Astrocyte (in vitro differentiated cells and primary cell): ENCODE data around the gene LCN1. TPM values are rescaled to one million over a fixed set of nuclear protein-coding genes. Genes with fewer than 3 reads are reported as not detected.

Experiments used
- DNase-seq: peaks from one replicate; pipeline ENCODE4 v3.0.0-alpha.2; 2010; ENCODE audit warnings: low read depth
- FAIRE-seq: peaks from 2 replicates; lab custom pipeline; 2011; peaks lifted over from hg19 to GRCh38; lab: Jason Lieb, UNC
- H2AFZ ChIP-seq: 2 replicates; pipeline ENCODE4 v1.6.0; 2012; ENCODE audit warnings: low read depth, low read length, inconsistent platforms
- H3K27ac ChIP-seq: 2 replicates; pipeline ENCODE4 v1.5.1; 2011; ENCODE audit warnings: low read depth, low read length, inconsistent platforms
- H3K27me3 ChIP-seq: 2 replicates; pipeline ENCODE4 v1.6.0; 2011; ENCODE audit warnings: low read length, inconsistent platforms; ENCODE audit not compliant: insufficient read depth
- H3K36me3 ChIP-seq: 2 replicates; pipeline ENCODE4 v1.5.1; 2011; ENCODE audit warnings: low read length, inconsistent platforms; ENCODE audit not compliant: insufficient read depth
- H3K4me1 ChIP-seq: 2 replicates; pipeline ENCODE4 v1.5.1; 2011; ENCODE audit warnings: low read length, inconsistent platforms; ENCODE audit not compliant: insufficient read depth
- H3K4me2 ChIP-seq: 2 replicates; pipeline ENCODE4 v1.6.0; 2012; ENCODE audit warnings: low read length, inconsistent platforms
- H3K4me3 ChIP-seq: 2 replicates; pipeline ENCODE4 v1.5.1; 2011; ENCODE audit warnings: low read depth, mild to moderate bottlenecking, low read length, inconsistent platforms; ENCODE audit not compliant: insufficient read depth
- H3K79me2 ChIP-seq: 2 replicates; pipeline ENCODE4 v1.6.0; 2012; ENCODE audit warnings: mild to moderate bottlenecking, low read length, inconsistent platforms; ENCODE audit not compliant: insufficient read depth
- H3K9ac ChIP-seq: 2 replicates; pipeline ENCODE4 v1.6.0; 2012; ENCODE audit warnings: mild to moderate bottlenecking, low read length, inconsistent platforms
- H3K9me3 ChIP-seq: 2 replicates; pipeline ENCODE4 v1.5.1; 2012; ENCODE audit warnings: low read depth, mild to moderate bottlenecking, low read length, inconsistent platforms; ENCODE audit not compliant: insufficient read depth
- H4K20me1 ChIP-seq: 2 replicates; pipeline ENCODE4 v1.6.0; 2012; ENCODE audit warnings: low read length, inconsistent platforms; ENCODE audit not compliant: insufficient read depth
- H3K27ac Mint-ChIP-seq: one replicate; pipeline ENCODE4 v1.8.0; 2021; ENCODE audit warnings: mild to moderate bottlenecking, mixed read lengths; ENCODE audit not compliant: unreplicated experiment
- H3K27me3 Mint-ChIP-seq: one replicate; pipeline ENCODE4 v1.8.0; 2021; ENCODE audit warnings: low read depth, mixed read lengths; ENCODE audit not compliant: unreplicated experiment
- H3K36me3 Mint-ChIP-seq: one replicate; pipeline ENCODE4 v1.8.0; 2021; ENCODE audit warnings: low read depth, mixed read lengths; ENCODE audit not compliant: unreplicated experiment
- H3K4me1 Mint-ChIP-seq: one replicate; pipeline ENCODE4 v1.8.0; 2021; ENCODE audit warnings: low read depth, mixed read lengths; ENCODE audit not compliant: unreplicated experiment
- H3K4me3 Mint-ChIP-seq: one replicate; pipeline ENCODE4 v1.8.0; 2021; ENCODE audit warnings: mild to moderate bottlenecking, moderate library complexity, mixed read lengths; ENCODE audit not compliant: unreplicated experiment
- H3K9me3 Mint-ChIP-seq: one replicate; pipeline ENCODE4 v1.8.0; 2021; ENCODE audit warnings: mild to moderate bottlenecking, mixed read lengths; ENCODE audit not compliant: unreplicated experiment
- EZH2 ChIP-seq: IDR thresholded peaks from 2 replicates; pipeline ENCODE4 v1.6.1; 2012; ENCODE audit warnings: mild to moderate bottlenecking, low read length, inconsistent platforms; ENCODE audit not compliant: insufficient read depth
- total RNA-seq: library from RNA; stranded (reverse); gene quantifications from 2 replicates; pipeline ENCODE4 v1.2.1, GENCODE V29; 2021
- TF ChIP-seq, protein P1 (sequence below): IDR thresholded peaks from 2 replicates; pipeline ENCODE4 v1.5.1; 2011; ENCODE audit warnings: low read depth, mild to moderate bottlenecking, inconsistent platforms, low read length, moderate library complexity; ENCODE audit not compliant: insufficient read depth

LCN1 gene
- total RNA-seq, 1 donor from 2014 or later: not detected

DNA sequence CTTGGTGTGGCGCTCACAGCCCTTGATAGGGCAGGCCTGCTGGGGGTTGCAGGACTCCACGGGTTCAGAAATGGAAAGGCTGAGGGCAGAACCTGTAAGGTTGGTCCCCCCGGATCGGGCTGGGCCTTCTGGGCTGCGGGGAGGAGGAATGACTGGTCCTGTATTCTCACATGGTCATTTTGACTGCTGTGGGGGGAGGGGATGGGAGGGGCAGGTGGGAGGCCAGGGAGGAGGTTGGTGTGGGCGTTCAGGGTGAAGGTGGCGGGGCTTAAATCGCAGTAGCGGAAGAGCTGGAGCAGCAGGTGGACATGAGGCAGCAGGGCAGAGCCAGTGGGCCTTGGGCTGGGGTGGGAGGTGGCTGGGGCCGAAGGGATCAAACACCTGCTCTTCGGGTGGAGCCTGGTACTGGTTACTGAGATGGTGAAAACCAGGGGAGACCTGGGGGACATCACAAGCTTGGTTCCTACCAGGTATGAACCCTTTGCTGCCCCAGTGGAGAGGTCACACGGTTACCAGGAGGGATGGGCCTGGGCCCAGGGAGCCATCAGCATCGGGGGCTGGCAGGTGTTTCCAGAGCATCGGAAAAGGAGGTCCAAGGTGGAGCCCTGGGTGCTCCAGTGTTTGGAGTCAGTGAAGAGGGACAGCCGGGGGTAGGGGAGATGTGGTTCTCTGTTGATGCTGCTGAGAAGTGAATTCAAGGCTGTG is 18.9 kb upstream of the LCN1 start:
- Histone ChIP-seq H3K9ac (peak overlapping the region; percentile 89), H3K79me2 (peaks cover 27% of the 10 kb centered on the region), H3K4me2 (peak overlapping the region; percentile 93), H3K36me3 (no peaks in the 10 kb centered on the region), H3K4me3 (peak overlapping the region; percentile 68), H3K4me1 (peaks cover 14% of the 10 kb centered on the region), H3K27me3 (no peaks in the 10 kb centered on the region), H3K27ac (no peak overlapping the region), H4K20me1 (peaks cover 41% of the 10 kb centered on the region), H2AFZ (no peak overlapping the region), H3K9me3 (no peaks in the 10 kb centered on the region)
- no peak overlapping the region for H3K27ac Mint-ChIP-seq
- no peak for FAIRE-seq
- no peaks in the 10 kb centered on the region for H3K27me3 Mint-ChIP-seq
- H3K9me3 Mint-ChIP-seq: no peaks in the 10 kb centered on the region
- peaks cover 11% of the 10 kb centered on the region for H3K36me3 Mint-ChIP-seq
- no peak for DNase-seq
- no peak for TF ChIP-seq EZH2
- TF ChIP-seq, protein P1, sequence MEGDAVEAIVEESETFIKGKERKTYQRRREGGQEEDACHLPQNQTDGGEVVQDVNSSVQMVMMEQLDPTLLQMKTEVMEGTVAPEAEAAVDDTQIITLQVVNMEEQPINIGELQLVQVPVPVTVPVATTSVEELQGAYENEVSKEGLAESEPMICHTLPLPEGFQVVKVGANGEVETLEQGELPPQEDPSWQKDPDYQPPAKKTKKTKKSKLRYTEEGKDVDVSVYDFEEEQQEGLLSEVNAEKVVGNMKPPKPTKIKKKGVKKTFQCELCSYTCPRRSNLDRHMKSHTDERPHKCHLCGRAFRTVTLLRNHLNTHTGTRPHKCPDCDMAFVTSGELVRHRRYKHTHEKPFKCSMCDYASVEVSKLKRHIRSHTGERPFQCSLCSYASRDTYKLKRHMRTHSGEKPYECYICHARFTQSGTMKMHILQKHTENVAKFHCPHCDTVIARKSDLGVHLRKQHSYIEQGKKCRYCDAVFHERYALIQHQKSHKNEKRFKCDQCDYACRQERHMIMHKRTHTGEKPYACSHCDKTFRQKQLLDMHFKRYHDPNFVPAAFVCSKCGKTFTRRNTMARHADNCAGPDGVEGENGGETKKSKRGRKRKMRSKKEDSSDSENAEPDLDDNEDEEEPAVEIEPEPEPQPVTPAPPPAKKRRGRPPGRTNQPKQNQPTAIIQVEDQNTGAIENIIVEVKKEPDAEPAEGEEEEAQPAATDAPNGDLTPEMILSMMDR: no peak
- peaks cover 7% of the 10 kb centered on the region for H3K4me1 Mint-ChIP-seq
- H3K4me3 Mint-ChIP-seq: peak overlapping the region; percentile 89

DNA sequence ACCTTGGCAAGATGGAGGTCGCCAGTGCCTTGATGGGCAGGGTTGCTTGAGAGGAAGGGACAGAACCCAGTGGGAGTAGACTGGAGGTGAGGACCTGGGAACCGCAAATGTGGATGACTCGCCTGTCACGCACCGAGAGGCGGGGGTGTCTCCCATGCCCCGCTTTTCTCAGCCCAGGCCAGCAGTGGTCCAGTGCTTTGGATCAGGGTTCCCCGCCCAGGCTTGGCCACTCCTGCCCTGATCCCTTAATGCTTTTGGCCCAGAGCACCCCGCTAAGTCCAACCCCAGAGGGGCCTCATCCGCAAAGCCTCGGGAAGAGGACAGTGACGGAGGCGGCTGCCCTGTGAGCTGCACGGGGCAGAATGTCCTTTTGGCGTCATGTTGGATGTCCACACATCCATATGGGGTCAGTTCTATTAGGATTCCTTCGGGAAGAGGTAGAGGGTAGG is 18.3 kb upstream of the LCN1 start:
- Histone ChIP-seq H3K9ac (no peak overlapping the region), H3K4me3 (no peak overlapping the region), H2AFZ (no peak overlapping the region), H3K36me3 (no peaks in the 10 kb centered on the region), H4K20me1 (peaks cover 41% of the 10 kb centered on the region), H3K9me3 (no peaks in the 10 kb centered on the region), H3K79me2 (peaks cover 27% of the 10 kb centered on the region), H3K4me2 (no peak overlapping the region), H3K4me1 (peaks cover 14% of the 10 kb centered on the region), H3K27ac (no peak overlapping the region), H3K27me3 (no peaks in the 10 kb centered on the region)
- peaks cover 7% of the 10 kb centered on the region for H3K4me1 Mint-ChIP-seq
- no peak for TF ChIP-seq EZH2
- TF ChIP-seq, protein P1: no peak
- H3K36me3 Mint-ChIP-seq: peaks cover 11% of the 10 kb centered on the region
- H3K27ac Mint-ChIP-seq: no peak overlapping the region
- peak overlapping the region; percentile 89 for H3K4me3 Mint-ChIP-seq
- FAIRE-seq (no peak), DNase-seq (no peak)
- H3K9me3 Mint-ChIP-seq: peaks cover under 1% of the 10 kb centered on the region
- no peaks in the 10 kb centered on the region for H3K27me3 Mint-ChIP-seq
